A375 (cell line): ENCODE measurements around the gene MEGF9. TPM values are rescaled to one million over a fixed set of nuclear protein-coding genes. Genes with fewer than 3 reads are reported as not detected.

Experiments used
- total RNA-seq: library from RNA; depleted of rRNA; stranded (reverse); fragments of >200 nt; shearing (Covaris generic); gene quantifications from 2 replicates; pipeline ENCODE4 v1.2.3, GENCODE V29; 2014; rRNA removed

MEGF9 gene
- 3.2 and 4.0 TPM in 2 replicates for total RNA-seq

DNA sequence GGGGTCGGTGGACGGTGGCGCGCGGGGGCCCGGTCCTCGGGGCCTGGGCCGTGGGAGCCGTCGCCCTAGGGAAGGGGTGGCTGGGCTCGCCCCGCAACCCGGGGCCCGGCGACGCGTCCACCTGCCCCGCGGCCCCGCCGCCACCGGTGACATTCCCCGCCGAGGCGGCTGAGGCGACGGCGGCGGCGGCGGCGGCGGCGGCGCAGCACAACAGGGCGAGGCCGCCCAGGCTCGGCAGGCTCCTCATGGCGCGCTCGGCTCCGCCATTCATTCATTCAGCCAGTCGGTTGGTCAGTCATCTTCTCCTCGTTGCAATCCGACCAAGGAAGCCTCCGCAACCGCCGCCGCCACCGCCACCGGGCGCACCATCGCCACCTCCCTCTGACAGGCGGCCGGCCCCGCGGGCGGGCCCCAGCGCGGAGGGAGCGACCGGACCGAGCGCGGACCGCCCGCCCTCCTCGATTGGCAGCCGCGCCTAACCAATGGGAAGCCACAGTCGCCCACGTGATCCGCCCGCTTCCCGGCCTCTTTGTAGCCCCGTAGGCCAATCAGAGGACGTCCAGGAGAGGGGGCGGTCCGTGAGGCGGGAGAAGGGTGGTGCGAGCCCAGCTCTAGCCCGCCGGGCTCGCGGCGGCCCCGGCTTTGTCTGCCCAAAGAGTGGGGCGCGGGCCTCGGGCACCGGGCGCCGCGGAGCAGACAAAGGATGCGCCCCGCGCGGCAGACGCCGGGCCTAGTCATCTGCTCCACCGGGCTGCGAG, at the start of gene MEGF9:
Gene MEGF9, minus strand, starts transcription at position 383 of the 758 bp plus-strand sequence. Its CDS starts 112 bp downstream, at position 271.

DNA sequence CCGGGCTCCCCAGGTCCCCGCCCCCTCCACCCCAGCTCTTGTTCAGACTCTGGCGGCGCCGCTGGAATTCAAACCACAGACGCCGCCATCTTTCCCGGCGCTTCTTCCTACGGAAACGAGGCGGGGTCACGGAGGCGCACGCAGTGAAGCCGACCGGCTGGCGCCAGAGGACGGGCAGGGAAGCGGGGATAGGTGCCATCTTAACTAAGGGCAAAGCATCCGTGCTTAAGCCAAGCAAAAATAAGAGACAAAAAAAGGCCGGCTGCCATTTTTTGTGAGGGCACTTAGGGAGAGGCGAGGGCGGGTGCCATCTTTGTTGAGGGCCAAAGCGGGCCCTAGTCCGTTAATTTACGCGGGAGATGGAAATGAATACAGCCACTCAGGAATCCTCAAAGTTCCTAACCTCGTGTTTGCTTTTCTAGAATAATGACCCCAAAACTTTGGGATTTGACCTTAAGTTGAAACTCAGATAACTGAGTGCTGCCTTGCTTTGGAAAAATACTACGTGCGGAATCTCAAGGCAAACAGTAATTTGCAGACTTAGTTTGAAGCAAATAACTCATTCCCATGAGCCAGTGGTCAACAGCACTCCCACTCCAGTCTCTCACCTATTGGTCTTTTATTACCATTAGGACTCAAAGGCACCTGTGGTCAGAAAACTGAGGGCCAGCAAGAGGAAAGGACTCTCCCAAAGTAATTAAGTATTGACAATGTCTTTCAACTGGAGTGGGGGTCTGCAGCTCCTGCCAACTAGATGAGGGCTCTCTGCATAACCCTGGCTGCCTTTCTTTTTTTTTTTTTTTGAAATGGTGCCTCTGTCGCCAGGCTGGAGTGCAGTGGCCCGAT, 134.0 kb downstream of the MEGF9 start, which contains the start of gene CDK5RAP2:
Gene CDK5RAP2, minus strand, starts transcription at position 117 of the 846 bp plus-strand sequence. CDS start 189 bp downstream, outside the sequence.

Other genes with a start within 250 kb of the MEGF9 start
- 52.2 and 63.4 TPM in 2 replicates for gene CDK5RAP2, start 134.3 kb downstream of the MEGF9 start, total RNA-seq
- gene FBXW2, start 78.9 kb upstream of the MEGF9 start, total RNA-seq: 42.1 and 51.6 TPM in 2 replicates
- 15.0 and 15.9 TPM in 2 replicates for gene PSMD5, start 128.5 kb upstream of the MEGF9 start, total RNA-seq
- gene PHF19, start 162.7 kb upstream of the MEGF9 start, total RNA-seq: 96.0 and 98.5 TPM in 2 replicates
- gene TRAF1, start 212.3 kb upstream of the MEGF9 start, total RNA-seq: 7.8 and 7.9 TPM in 2 replicates